Activated T-cell treated with anti-CD3 and anti-CD28 coated beads, Interleukin-2, amount 50 U/mL, for 1 hour (primary cell): ENCODE results near the gene DPM1.

ENCODE experiments used
- DNase-seq: peaks from one replicate; pipeline ENCODE4 v3.0.0-alpha.2; 2020

The DPM1 gene

DNA sequence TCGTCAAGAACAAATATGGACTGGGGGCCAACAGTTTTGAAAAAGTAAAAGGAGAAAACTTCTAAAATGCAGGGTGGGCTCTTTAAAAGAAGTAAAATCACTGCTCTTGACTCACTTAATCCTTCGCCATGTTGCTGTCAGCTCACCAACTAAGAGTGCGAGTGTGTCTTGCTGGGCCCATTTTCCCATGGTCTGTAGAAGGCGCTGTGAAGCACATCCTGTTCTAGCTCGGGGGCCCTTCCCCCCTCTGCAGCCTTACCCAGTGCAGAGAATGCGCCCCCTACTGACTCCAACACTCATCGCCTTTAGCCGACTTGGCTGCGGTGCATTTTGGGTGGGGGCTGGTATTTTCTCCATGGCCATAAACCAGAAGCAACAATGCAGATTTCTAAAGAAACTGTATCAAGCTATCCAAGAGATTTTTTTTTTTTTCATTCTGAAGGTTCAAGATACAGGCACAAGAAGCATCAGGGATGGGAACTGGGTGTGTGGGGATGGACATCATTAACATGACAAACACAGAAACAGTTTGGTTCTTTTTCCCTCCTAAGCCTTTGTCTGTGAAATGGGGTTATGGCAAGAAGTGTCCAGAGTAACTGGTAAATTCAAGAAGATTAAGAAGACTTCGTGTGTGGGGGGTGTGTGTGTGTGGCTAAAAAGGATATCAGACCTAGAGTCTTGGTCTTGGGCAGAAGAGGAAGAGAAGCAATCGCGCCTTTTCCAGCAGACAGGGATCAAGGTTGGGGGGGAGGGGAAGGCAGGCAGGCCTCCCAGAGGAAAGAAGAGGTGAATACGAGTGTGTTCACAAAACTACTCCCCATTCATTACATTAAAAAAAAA lies 28.8 kb downstream of the DPM1 start:
- DNase-seq = peak; percentile 85

DNA sequence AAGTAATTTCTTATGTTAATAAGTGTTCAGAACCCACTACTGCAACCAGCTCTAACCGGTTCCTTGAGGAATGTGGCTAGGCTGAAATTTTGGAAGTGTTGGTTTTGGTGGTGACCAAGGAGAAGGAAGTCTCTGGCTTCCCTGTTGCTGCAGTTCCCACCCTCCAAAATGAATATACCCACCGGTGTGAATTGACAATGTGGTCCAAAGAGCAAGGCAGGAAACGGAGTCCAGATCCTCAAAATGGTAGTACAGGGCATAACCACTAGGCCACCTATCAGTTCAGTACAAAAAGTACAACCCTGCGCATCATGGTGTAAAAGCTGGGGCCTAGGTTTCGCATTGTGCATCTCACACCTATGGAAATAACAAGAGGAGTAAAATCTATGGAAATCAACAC lies 29.9 kb downstream of the DPM1 start:
- no peak for DNase-seq

DNA sequence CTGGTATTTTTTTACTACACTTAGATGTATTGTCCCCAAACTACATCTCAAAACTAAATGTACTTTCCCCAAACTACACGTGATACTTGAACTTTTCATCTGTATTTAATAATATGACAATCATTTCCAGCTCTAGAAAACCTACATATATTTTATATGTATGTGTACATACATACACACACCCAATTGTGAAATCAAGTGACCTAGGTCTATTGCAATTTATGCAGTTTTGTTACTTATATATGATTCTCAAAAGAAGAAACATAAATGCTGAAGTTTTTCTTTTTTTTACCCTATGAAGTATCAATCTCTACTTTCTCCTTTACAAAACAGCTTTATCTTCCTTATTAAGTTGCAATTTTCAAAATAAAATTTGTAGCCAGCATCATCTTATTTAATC lies 31.8 kb downstream of the DPM1 start:
- no peak for DNase-seq

DNA sequence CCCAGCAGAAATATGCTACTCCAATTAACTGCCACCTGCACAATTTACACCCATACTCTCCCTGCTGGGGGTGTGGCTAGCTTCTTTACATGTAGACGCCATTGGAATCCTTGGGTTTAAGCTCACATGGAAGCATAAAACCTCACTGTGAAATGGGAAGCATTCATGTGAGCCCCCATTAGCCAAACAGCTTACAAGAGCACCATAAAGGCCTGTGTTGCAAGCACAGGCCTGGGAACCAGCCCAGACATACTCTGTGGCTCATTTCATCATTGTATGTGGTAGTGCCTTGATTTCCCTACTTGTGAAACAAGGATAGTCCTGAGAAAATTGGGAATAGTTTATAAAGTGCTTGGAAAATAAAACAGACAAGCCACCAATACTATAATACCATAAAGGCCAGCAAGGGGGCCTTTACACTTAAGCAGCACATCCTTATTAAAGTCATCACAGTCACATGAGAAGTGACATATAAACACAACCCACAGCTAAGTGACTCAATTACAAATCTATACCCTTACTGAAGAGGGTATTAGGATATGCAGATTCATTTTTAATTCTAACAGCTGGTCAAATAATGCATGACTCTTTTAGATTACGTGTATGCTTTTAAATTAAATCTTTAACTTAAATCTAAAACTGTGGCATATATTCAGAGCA lies 33.9 kb downstream of the DPM1 start:
- DNase-seq = no peak

DNA sequence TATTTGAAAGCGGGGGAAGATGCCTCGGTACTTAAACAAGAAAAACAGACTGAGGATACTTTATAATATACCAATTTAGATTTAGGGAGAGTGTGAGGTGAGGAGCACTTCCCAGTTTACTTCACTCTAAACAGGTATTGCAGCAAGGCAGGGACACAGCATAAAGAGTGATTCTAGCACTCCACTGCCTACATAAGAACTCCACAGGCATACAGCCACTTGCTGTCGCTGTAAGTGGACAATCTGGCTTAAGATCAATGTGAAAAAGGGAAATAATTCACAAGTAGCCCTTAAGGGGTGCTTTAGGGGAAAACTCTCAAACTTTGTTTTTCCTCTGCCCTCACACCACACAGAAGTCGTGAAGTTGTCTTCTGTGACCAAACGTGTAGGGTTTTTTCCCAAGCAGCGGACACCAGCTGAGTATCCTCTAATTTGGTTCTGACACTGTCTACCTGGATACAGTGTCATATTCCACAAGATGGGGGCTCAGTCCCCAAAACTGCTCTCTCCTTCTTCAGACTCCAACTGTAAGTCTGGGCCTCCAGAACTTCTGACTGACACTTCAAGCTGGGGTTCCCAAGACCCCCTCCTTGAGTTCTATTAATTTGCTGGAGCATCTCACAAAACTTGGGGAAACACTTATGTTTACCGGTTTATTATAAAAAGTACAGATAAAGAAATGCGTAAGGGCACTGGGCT lies 36.4 kb downstream of the DPM1 start:
- DNase-seq = no peak

DNA sequence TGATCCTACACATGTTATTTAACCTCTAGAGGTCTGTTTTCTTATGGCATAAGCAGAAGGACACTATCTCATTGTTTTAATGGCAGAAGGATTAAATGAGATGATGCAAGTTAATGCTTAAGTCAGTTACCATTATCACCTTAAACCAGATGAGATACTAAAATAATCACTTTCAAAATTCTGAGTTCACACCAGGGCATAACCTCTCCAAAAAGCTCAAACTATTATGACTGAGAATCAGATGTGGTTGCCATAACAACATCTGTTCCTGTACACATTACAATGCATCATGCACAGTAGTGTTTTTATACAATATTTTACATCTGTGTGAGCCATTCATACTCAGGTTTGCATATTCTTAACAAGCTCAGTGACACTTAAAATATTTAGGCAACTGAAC lies 37.3 kb downstream of the DPM1 start:
- no peak for DNase-seq

DNA sequence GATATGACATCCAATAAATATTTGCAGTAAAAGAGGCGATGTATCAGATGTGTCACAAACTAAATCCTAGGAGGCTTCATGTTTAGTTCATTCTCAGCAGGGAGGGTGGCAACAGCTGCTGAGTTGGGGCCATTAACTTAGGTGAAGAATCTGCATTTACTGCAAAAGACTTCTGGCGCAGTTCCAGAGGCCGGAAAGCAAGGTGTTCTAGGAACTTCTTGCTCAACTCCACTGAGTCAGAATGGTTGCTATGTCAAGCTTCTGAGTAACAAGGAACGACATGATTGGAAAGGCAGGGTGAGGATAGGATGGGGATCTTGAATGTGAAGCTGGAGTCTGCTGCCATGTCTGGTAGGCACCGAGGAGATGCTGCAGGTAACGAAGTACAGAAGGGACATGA lies 38.8 kb downstream of the DPM1 start:
- DNase-seq = no peak

DNA sequence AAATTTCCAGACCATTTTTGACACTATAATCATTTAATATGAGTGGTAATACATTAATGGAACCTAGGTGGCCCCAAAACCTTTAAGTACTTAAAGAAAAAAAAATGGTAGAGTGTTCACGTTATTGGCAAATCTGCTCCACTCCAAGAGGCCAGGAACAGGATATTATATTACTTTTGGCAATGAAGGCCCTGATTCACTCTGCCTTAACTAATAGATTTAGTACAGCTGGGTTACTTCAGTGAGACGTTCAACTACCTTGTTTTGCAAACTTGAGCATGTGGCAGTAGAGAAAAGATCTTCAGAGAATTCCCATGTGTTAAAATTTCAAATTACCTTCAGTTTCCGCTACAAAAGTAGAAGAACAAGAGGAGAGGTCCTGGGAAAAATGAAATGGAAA lies 39.9 kb downstream of the DPM1 start:
- DNase-seq = no peak

DNA sequence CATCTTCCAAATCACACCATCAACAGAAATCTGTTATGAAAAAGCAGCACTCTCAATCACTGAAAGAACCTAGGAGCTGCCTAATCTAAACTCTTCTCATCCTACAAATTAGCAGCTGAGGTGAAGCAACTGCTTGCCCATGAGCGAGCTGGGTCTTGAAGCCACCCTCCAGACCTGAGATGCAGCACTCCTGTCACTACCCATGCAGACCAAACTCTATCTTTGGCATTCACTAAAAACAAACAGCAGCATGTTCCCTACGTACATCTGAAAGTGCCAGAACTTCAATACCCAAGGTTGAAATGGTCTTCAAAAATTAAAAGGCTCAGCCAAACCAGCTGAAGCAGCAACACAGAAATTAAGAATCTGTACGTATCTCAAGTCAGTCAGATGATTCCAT lies 41.4 kb downstream of the DPM1 start:
- no peak for DNase-seq

DNA sequence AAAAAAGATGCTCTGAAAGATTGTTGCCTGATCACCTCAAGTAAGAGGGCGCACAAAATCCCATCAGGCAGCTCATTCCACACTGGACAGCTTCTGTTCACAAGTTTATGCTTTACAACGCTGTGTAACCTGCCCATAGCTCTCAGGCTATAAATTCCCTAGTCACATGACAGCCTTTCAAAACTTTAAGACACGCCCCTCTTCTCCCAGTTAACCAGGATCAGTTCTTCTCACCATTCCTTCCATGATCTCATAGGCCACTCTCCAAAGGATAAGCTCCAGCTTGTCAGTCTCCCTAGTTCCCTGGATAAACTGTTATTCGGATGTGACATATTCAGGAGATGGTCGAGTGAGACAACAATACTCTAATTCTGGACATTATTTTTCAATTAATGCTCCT lies 42.1 kb downstream of the DPM1 start:
- DNase-seq = no peak

DNA sequence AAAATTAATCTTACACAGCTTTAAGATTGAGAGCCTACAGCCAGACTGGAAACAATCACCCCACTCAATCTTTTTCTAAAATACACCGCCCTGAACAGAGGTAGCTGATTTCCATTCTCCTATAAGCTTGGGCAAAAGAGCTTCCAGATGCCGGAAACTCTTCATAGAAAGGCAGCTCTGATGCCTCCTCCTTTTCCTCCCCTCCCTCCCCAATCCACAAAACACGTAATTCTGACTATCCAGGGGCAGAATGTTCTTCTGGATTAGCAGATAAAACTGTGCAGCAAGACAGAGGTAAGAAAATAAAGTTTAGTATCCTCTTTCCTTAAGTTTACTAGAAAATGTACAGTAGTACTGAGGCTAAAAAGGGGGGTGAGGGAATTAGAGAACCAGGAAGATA lies 42.9 kb downstream of the DPM1 start:
- DNase-seq = no peak

DNA sequence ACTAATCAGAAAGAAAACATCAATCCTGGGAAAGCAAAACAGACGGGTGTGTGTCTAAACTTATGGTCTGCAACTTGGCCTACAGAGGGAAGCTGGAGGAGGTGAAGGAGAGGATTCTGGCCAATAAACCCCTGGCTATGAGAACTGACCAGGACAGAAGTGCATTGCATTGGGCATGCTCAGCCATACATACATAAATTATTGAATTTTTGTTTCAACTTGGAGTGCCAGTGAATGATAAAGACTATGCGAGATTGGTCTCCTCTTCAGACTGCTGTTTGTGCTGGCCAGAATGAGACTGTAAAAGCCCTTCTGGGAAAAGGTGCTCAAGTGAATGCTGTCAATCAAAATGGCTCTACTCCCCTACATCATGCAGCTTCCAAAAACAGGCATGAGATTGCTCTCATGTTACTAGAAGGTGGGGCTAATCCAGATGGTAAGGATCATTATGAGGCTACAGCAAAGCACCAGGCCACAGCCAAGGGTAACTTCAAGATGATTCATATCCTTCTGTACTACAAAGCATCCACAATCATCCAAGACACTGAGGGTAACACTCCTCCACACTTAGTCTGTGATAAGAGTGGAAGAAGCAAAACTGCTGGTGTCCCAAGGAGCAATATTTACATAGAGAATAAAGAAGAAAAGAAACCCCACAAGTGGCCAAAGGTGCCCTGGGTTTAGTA lies 44.5 kb downstream of the DPM1 start:
- DNase-seq = no peak

DNA sequence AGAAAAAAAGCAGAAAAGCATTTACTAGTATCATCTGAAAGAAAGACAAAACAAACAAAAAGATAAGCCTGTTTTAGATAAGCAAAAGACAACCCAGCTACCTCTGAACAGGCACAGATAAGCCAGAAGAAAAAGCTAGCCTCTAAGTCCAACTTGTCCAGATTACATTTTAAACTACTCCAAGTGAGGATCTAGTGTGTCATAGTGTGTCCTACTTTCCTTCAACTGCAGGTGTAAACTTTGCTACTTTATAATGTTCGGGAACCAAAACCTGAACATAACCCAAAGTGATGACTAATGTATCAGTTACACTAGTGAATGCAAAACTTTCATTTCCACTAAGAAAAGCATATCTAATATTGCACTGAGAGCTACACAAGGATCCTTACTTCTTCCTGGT lies 46.6 kb downstream of the DPM1 start:
- DNase-seq = no peak

DNA sequence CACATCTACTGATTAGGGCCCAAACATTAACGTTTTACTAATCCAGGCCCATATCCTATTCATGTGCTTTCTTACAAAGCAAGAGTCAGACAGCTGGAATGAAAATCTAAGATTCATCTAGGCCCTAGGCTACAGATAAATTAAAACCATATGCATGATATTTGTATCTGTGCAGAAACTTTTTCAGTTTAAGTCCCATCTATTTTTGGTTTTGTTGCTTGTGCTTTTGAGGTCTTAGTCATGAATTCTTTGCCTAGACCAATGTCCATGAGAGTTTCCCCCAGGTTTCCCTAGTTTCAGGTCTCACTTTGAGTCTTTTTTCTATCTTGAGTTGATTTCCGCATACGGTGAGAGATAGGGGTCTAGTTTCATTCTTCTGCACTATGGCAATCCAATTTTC lies 47.3 kb downstream of the DPM1 start:
- no peak for DNase-seq

DNA sequence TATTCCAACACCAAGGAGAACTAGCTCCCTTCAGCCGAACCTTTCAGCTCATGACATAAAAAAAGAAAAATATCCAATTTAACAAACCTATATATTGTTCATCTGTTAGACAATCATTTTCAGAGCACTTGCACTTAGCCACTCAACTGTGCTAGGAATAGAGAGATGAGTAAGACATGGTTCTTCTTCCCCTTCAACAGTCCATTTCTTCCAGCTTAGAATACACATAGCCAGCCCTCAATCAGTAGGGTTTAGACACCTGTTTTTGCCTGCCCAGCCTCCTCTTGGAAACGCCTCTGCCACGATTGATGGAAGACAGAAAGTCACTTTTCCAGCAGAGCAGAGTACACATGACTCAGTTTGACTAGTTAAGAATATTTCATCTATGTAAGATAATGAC lies 48.9 kb downstream of the DPM1 start:
- no peak for DNase-seq

DNA sequence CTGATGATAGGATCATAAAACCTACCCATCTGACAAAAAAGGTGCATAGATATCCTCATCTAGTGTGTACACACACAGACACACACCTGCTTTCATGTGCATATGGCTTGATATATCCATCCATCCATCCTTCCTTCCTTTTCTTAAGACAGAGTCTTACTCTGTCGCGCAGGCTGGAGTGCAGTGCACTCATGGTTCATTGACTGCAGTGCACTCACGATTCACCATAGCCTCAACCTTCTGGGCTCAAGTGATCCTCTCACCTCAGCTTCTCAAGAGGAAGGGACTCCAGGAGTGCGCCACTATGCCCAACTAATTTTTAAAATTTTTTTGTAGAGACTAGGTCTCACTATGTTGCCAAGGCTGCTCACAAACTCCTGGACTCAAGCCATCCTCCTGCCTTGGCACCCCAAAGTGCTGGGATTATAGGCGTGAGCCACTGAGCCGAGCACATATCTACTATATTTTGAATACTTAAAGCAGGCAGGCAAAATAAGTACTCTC lies 54.2 kb downstream of the DPM1 start:
- DNase-seq = no peak

DNA sequence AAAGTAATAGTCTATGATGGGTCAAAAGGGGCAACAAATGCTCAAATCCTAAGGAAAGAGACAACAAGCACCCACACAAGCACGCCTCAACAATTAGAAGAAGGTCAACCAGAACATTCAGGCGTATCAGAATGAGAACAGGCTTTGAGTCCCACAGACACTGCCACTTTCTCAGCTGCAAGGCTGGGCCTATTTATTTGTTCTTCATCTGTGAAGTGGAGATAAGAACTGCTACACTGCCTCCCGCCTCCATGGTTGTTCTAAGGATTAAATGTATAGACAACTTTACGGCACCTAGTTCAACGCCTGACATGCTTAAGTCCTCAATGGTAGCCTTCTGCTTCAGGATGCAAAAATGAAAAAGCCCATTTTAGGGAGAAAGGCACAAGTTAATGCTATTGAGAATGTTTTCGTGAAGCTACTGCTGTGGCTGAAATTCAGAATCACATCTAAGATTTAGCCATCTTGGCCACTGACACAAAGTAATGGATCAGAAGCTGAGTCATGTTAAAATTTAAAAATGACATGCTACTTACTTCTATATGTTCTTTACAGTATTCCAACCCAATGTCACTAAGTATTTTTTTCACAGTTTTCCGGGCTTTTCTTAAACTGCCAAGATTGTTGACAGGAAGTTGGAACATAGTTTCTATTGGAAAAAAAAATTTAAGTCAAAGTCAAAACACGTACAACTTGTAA lies 54.8 kb downstream of the DPM1 start:
- DNase-seq = no peak

DNA sequence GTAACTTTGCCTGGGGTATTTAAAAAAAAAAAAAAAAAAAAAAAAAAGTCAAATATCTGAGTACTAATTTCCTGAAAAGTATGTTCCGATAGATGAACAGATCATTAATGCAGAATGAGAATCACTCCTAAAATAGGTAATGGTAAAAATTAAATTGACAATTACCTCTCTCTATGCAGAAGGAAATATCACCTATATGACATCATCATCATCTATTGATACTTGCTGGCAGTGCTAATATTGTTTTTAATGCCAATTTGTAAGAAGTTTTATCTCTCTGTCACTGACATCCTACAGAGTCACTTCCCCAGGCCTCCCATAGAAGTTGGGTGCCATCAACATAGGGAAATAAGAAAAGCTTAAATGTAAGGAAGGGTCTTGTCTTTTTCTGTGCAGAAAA lies 57.0 kb downstream of the DPM1 start:
- DNase-seq = no peak

DNA sequence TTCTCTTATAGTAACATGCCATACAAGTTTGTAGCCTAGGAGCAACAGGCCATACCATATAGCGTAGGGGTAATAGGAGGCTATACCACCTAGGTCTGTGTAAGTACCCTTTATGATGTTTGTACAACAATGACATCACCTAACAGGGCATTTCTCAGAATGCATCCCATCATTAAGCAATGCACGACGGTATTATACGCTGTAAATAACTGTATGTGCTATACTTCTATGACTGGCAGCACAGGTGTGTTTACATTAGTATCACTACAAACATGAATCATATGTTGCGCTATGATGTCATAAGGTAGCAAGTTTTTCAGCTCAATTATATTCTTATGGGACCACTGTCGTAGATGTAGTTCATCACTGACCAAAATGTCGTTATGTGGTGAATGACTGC lies 58.1 kb downstream of the DPM1 start:
- no peak for DNase-seq

DNA sequence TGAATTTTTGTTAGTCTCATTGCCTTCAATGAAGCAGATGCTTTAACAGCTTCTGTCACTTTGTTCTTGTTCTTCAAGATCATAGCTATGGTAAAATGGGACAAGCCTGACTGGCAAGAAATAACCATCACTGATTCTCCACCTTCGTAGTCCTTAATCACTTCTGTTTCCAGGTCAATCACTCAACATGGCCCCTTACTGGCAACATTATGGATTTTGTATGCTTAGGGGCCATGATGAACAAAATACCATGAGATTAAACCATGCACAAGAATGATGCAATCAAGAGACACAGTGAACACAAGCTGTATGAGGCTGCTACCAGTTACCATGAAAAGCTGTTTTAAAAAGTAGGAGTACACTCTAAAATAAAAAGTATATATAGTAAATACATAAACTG lies 59.9 kb downstream of the DPM1 start:
- no peak for DNase-seq

DNA sequence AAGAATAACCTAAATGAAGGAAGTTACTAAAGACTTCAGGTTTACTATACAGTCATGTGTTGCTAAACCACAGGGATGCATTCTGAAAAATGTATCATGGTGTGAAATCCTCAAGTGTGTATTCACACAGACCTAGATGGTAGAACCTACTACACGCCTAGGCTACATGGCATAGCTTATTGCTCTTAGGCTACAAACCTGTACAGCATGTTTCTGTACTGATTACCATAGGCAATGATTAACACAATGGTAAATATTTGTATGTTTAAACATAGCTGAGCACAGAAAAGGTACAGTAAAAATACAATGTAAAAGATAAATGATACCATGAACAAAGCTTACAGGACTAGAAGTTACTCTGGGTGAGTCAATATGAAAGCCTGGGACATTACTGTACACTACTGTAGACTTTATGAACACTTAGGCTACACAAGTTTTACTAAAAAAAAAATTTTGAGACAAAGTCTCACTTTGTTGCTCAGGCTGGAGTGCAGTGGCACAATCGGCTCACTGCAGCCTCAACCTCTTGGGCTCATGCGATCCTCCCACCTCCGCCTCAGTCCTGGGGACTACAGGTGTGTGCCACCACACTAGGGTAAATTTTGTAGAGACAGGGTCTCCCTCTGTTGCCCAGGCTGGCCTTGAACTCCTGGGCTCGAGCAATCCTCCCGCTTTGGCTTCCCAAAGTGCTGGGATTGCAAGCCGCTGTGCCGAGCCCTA lies 63.1 kb downstream of the DPM1 start:
- DNase-seq = no peak

DNA sequence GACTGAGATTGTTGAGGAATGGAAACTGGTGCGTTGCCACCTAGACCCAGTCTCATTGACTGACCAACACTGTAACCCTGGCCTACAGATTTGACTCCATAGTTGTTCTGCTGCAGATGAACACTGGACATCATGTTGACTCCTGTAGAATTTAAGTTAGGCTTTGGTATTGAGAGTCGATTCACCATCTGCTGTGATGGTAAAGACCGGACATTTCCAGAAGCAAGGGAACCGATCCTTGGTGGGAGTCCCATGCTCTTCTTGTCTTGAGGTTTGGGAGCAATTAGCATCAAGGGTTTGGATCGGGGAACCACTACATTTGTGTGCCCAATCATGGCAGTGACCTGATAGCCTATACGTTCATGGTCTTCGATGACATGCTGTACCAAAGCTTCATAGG lies 64.7 kb downstream of the DPM1 start:
- no peak for DNase-seq
